Colonic mucosa (tissue), 4 donors: Measurements from ENCODE around the gene FOXJ1. TPM values are rescaled to one million over a fixed set of nuclear protein-coding genes. Genes with fewer than 3 reads are reported as not detected.

Source experiments
- DNase-seq: peaks from one replicate; pipeline ENCODE4 v3.0.0-alpha.2; 2020
- H3K27ac ChIP-seq: fragments of 200-600 bp; one replicate; pipeline ENCODE4 v1.8.0; 2021
- H3K27me3 ChIP-seq: fragments of 200-600 bp; one replicate; pipeline ENCODE4 v1.8.0; 2021
- H3K36me3 ChIP-seq: fragments of 200-600 bp; one replicate; pipeline ENCODE4 v1.8.0; 2021
- H3K4me1 ChIP-seq: fragments of 200-600 bp; one replicate; pipeline ENCODE4 v1.8.0; 2021; ENCODE audit warnings: mild to moderate bottlenecking
- H3K4me3 ChIP-seq: fragments of 200-600 bp; one replicate; pipeline ENCODE4 v1.8.0; 2021
- H3K9ac ChIP-seq, 2 donors: one replicate each; pipeline ENCODE4 v1.7.0; 2013; ENCODE audit warnings: control low read depth in 2 of 2, low read depth in 2 of 2, low read length in 2 of 2
- H3K9me3 ChIP-seq: fragments of 200-600 bp; one replicate; pipeline ENCODE4 v1.8.0; 2021
- intact Hi-C: fragments of 100-400 bp; cut with DNase I; formaldehyde crosslinking; loops from one replicate; pipeline ENCODE4 v1.14.1; 2022
- total RNA-seq, 2 donors: library from RNA; stranded (reverse); fragmentation: NEBNext Ultra II Directional in 1 of 2; extraction: Animal tissue kit (Norgen Biotek cat#: 25700) in 1 of 2; gene quantifications; one replicate each; pipeline ENCODE4 v1.2.1, GENCODE V29; 2021
- TF ChIP-seq, protein P1 (sequence below): fragments of 200-600 bp; IDR thresholded peaks from one replicate; pipeline ENCODE4 v1.8.0; 2022; ENCODE audit warnings: antibody characterized with exemption, mild to moderate bottlenecking
- donor health status: healthy.
- donor health status: DM: no; HTN: no; CAD: no.
- donor health status: DM: no; HTN: no; CAD: no.

FOXJ1 gene
- total RNA-seq, 2 donors from 2014 or later, result 1.4 to 2.5 TPM

DNA sequence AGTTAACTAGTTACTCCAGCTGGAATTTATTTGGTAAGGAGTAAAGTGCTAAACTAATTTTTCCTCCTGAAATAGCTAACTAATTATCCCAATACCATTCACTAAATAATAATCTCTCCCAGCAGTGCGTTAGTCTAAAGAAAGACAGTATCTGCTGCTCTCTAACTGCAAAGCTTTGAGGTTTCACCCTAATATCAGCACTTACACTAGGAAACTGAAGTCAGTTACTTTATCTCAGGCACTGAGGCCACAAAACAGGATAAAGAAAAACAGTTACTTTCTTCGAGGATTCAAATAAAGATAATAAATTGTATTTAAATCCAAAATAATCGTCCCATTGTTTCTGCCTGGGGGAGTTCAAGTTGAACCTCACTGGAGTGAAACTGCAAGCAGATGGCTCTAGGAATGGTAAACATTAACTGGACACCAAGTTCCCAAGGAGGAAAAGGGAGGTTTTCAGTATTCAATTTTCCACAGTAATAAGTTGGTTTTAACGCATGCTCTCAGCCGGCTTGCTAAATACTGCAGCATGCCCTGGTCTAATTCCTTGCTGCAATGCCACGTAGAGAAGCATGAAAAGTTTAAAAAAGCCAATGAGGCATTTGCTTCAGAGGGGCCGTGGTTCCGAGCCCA, 20.0 kb upstream of the FOXJ1 start:
- Histone ChIP-seq H3K9ac (no peak overlapping the region), H3K4me1 (no peaks in the 10 kb centered on the region), H3K4me3 (no peak overlapping the region), H3K36me3 (no peaks in the 10 kb centered on the region), H3K27ac (no peak overlapping the region), H3K9me3 (no peaks in the 10 kb centered on the region), H3K27me3 (no peaks in the 10 kb centered on the region)
- TF ChIP-seq, protein P1, sequence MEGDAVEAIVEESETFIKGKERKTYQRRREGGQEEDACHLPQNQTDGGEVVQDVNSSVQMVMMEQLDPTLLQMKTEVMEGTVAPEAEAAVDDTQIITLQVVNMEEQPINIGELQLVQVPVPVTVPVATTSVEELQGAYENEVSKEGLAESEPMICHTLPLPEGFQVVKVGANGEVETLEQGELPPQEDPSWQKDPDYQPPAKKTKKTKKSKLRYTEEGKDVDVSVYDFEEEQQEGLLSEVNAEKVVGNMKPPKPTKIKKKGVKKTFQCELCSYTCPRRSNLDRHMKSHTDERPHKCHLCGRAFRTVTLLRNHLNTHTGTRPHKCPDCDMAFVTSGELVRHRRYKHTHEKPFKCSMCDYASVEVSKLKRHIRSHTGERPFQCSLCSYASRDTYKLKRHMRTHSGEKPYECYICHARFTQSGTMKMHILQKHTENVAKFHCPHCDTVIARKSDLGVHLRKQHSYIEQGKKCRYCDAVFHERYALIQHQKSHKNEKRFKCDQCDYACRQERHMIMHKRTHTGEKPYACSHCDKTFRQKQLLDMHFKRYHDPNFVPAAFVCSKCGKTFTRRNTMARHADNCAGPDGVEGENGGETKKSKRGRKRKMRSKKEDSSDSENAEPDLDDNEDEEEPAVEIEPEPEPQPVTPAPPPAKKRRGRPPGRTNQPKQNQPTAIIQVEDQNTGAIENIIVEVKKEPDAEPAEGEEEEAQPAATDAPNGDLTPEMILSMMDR, result no peak
- intact Hi-C loops, result no loop called here
- no peak for DNase-seq

DNA sequence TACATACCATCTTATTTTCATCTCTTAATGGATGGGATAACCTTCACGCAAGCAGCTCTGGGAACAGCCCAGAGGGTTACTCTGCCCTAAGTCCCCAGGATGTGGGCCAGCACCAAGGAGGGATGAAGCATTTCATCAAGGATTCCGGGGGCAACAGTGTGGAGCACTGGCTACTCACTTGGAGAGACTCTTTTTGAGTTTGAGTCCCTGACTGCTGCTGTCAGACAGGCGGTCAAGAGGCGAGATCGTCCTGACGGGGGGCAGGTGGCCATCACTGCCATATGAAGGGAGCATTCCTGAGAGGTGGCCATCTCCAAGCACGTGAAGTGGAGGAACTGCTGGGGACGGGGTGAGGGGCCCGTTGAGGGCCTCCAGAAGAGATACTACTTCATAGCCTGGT, 18.1 kb upstream of the FOXJ1 start:
- TF ChIP-seq, protein P1, result no peak
- intact Hi-C loops, result no loop called here
- H3K9me3 ChIP-seq, result no peaks in the 10 kb centered on the region
- H3K4me1 ChIP-seq, result no peaks in the 10 kb centered on the region
- H3K4me3 ChIP-seq, result no peak overlapping the region
- H3K36me3 ChIP-seq, result no peaks in the 10 kb centered on the region
- no peak overlapping the region for H3K27ac ChIP-seq
- H3K9ac ChIP-seq, result no peak overlapping the region
- H3K27me3 ChIP-seq, result no peaks in the 10 kb centered on the region
- DNase-seq, result no peak

DNA sequence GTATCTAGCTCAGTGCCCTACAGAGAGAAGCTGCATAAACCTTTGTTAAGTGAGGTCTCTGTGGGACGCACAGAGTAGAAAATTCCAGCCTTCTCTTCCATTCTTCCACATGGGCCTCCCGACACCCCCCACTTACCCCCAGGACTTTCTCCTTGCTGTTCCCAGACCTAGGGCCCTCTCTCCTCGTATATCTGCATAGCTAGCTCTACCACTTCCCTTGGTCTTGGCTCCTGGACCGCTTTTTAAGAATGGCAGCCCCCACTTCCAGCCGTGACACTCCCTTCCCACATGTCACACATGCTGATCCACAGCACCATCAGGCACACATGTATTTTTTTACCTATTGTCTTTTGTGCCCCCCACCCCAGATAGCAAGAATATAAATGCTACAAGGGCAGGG, 16.7 kb upstream of the FOXJ1 start:
- intact Hi-C loops, result no loop called here
- Histone ChIP-seq H3K9ac (no peak overlapping the region), H3K36me3 (no peaks in the 10 kb centered on the region), H3K4me3 (no peak overlapping the region), H3K27me3 (no peaks in the 10 kb centered on the region), H3K27ac (no peak overlapping the region), H3K9me3 (no peaks in the 10 kb centered on the region), H3K4me1 (no peaks in the 10 kb centered on the region)
- TF ChIP-seq, protein P1, result no peak
- DNase-seq, result no peak

DNA sequence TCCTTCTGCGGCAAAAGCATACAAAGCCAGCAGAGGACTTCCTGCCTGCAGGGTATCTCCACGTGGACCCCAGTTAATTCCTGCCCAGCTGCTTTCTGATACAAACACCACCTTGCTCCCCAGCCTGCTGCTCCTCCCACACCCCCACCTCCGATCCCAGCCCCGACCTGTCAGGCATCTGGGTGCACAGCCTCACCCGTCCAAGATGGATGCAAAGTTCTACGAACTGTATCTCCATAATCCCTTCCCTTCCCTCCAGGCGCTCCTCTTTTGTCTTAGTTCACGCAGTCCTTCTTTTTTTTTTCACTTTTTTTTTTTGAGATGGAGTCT, 15.6 kb upstream of the FOXJ1 start:
- no peak for DNase-seq
- TF ChIP-seq, protein P1, result no peak
- H3K9me3 ChIP-seq, result no peaks in the 10 kb centered on the region
- no peak overlapping the region for H3K27ac ChIP-seq
- no peak overlapping the region for H3K4me3 ChIP-seq
- H3K9ac ChIP-seq, result no peak overlapping the region
- H3K36me3 ChIP-seq, result no peaks in the 10 kb centered on the region
- no peaks in the 10 kb centered on the region for H3K4me1 ChIP-seq
- no peaks in the 10 kb centered on the region for H3K27me3 ChIP-seq
- intact Hi-C loops, result no loop called here

DNA sequence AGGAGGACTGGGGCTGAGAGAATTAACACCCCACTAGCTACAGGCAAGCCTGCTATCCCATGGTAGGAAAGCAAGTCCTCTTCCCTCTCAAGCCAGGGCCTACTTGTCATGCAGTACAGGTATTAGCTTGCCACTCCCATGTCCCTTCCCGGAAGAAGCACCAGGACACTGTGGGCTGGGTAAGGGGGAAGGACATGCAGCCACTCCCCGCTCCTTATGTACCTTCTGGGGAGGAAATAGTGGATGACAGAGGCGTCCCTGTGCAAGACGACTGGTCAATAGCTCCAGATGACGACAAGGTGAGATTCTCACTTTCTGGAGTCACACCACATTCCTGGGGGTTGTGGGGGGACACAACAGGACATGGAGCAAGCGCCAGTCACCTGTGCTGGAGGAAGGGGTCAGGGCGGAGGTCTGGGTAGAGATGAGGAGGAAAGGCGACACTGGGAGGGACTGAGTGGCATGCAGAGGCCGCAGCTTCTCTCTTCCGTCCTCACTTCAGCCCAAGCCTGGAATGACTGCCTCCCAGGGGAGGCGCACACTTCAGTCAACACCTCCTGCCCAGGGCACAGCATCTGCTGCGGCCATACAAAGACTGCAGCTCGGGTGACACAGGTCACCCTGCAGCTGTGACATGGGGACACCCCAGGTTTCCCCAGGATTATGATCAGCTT, 15.1 kb upstream of the FOXJ1 start:
- no peak overlapping the region for H3K27ac ChIP-seq
- H3K9ac ChIP-seq, result no peak overlapping the region
- H3K4me3 ChIP-seq, result no peak overlapping the region
- DNase-seq, result no peak
- no peaks in the 10 kb centered on the region for H3K27me3 ChIP-seq
- no peaks in the 10 kb centered on the region for H3K9me3 ChIP-seq
- H3K4me1 ChIP-seq, result no peaks in the 10 kb centered on the region
- H3K36me3 ChIP-seq, result no peaks in the 10 kb centered on the region
- intact Hi-C loops, result no loop called here
- TF ChIP-seq, protein P1, result no peak
